ENCODE results near the gene WNT10A.

The WNT10A gene

DNA sequence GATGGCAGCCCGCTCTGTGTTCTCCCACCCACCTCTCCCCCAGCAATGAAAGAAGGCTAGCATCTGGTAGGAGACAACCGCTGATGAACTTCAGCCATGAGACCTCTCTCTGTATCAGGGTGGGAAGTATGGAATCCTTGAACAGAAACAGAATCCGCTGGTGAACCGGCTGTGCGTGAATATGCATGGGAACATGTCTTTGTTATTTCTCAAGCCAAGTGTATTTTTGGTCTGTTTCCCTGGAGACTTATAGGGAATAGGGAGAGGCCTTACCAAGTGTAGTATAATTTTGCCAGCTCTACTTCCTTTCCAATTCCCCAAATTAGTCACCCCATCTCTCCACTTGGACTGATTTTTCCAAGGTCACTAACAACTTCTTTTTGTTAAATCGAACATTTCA, 30.1 kb downstream of the WNT10A start:
- TF ChIP-seq POLR2AphosphoS5 (IDR thresholded peaks at IDR 0.05; ENCODE audit: low read depth, low read length) (no peak), TAF1 (IDR thresholded peaks at IDR 0.05; ENCODE audit: borderline replicate concordance, insufficient read depth, low read length) (no peak), FOXP2 (optimal IDR thresholded peaks at IDR 0.05; ENCODE audit: borderline replicate concordance, extremely low read depth, extremely low read length, insufficient read depth) (no peak), SIN3A (IDR thresholded peaks at IDR 0.05; ENCODE audit: borderline replicate concordance, insufficient read depth, low read length) (no peak)
- TF ChIP-seq, protein P1, sequence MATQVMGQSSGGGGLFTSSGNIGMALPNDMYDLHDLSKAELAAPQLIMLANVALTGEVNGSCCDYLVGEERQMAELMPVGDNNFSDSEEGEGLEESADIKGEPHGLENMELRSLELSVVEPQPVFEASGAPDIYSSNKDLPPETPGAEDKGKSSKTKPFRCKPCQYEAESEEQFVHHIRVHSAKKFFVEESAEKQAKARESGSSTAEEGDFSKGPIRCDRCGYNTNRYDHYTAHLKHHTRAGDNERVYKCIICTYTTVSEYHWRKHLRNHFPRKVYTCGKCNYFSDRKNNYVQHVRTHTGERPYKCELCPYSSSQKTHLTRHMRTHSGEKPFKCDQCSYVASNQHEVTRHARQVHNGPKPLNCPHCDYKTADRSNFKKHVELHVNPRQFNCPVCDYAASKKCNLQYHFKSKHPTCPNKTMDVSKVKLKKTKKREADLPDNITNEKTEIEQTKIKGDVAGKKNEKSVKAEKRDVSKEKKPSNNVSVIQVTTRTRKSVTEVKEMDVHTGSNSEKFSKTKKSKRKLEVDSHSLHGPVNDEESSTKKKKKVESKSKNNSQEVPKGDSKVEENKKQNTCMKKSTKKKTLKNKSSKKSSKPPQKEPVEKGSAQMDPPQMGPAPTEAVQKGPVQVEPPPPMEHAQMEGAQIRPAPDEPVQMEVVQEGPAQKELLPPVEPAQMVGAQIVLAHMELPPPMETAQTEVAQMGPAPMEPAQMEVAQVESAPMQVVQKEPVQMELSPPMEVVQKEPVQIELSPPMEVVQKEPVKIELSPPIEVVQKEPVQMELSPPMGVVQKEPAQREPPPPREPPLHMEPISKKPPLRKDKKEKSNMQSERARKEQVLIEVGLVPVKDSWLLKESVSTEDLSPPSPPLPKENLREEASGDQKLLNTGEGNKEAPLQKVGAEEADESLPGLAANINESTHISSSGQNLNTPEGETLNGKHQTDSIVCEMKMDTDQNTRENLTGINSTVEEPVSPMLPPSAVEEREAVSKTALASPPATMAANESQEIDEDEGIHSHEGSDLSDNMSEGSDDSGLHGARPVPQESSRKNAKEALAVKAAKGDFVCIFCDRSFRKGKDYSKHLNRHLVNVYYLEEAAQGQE (IDR thresholded peaks at IDR 0.05; ENCODE audit: insufficient read depth in 1 of 2, low read depth in 2 of 2, low read length in 2 of 2): no peak

GRCh38 chr2:218920504-218920903, 39.9 kb downstream of the WNT10A start:
- TF ChIP-seq, protein P1 (IDR thresholded peaks at IDR 0.05; ENCODE audit: insufficient read depth in 1 of 2, low read depth in 2 of 2, low read length in 2 of 2): no peak
- TF ChIP-seq SIN3A (IDR thresholded peaks at IDR 0.05; ENCODE audit: borderline replicate concordance, insufficient read depth, low read length) (no peak), POLR2AphosphoS5 (IDR thresholded peaks at IDR 0.05; ENCODE audit: low read depth, low read length) (no peak), TAF1 (IDR thresholded peaks at IDR 0.05; ENCODE audit: borderline replicate concordance, insufficient read depth, low read length) (no peak), FOXP2 (optimal IDR thresholded peaks at IDR 0.05; ENCODE audit: borderline replicate concordance, extremely low read depth, extremely low read length, insufficient read depth) (no peak)

DNA sequence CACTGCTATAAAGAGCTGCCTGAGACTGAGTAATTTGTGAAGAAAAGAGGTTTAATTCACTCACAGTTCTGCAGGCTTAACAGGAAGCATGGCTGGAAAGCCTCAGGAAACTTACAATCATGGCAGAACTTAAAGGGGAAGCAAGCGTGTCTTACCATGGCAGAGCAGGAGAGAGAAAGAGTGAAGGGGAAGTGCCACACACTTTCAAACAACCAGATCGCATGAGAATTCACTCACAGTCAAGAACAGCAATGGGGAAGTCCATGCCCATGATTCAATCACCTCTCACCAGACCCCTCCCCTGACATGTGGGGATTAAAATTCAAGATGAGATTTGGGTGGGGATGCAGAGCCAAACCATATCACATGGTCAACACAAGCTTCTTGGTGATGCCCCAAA, 44.1 kb downstream of the WNT10A start:
- TF ChIP-seq POLR2AphosphoS5 (IDR thresholded peaks at IDR 0.05; ENCODE audit: low read depth, low read length): no peak
- TF ChIP-seq TAF1 (IDR thresholded peaks at IDR 0.05; ENCODE audit: borderline replicate concordance, insufficient read depth, low read length): no peak
- no peak for TF ChIP-seq FOXP2 (optimal IDR thresholded peaks at IDR 0.05; ENCODE audit: borderline replicate concordance, extremely low read depth, extremely low read length, insufficient read depth)
- TF ChIP-seq, protein P1 (IDR thresholded peaks at IDR 0.05; ENCODE audit: insufficient read depth in 1 of 2, low read depth in 2 of 2, low read length in 2 of 2): no peak
- no peak for TF ChIP-seq SIN3A (IDR thresholded peaks at IDR 0.05; ENCODE audit: borderline replicate concordance, insufficient read depth, low read length)

GRCh38 chr2:218925434-218925833, 44.8 kb downstream of the WNT10A start:
- TF ChIP-seq SIN3A (IDR thresholded peaks at IDR 0.05; ENCODE audit: borderline replicate concordance, insufficient read depth, low read length) (no peak), POLR2AphosphoS5 (IDR thresholded peaks at IDR 0.05; ENCODE audit: low read depth, low read length) (no peak), FOXP2 (optimal IDR thresholded peaks at IDR 0.05; ENCODE audit: borderline replicate concordance, extremely low read depth, extremely low read length, insufficient read depth) (no peak), TAF1 (IDR thresholded peaks at IDR 0.05; ENCODE audit: borderline replicate concordance, insufficient read depth, low read length) (no peak)
- TF ChIP-seq, protein P1 (IDR thresholded peaks at IDR 0.05; ENCODE audit: insufficient read depth in 1 of 2, low read depth in 2 of 2, low read length in 2 of 2): no peak

DNA sequence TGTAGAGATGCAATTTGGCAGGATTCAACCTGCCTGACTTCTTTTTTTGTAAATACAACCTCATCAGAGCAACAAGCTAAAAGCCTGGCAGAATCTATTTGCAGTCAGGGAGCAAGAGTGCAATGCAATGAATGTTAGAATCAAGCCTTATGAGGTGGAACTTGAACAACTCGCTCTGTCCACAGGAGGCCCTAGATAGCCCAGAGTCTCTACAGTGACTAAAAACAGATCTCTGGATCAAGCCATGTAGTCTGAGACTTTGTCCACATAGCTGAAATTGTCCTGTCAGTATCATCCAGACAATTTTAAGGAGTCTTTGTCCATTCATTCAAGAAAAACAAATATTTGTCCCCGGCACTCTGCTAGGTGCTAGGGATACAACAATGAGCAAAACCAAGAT, 46.8 kb downstream of the WNT10A start:
- TF ChIP-seq FOXP2 (optimal IDR thresholded peaks at IDR 0.05; ENCODE audit: borderline replicate concordance, extremely low read depth, extremely low read length, insufficient read depth) (no peak), SIN3A (IDR thresholded peaks at IDR 0.05; ENCODE audit: borderline replicate concordance, insufficient read depth, low read length) (no peak), TAF1 (IDR thresholded peaks at IDR 0.05; ENCODE audit: borderline replicate concordance, insufficient read depth, low read length) (no peak), POLR2AphosphoS5 (IDR thresholded peaks at IDR 0.05; ENCODE audit: low read depth, low read length) (no peak)
- TF ChIP-seq, protein P1 (IDR thresholded peaks at IDR 0.05; ENCODE audit: insufficient read depth in 1 of 2, low read depth in 2 of 2, low read length in 2 of 2): no peak

Data from PFSK-1 (cell line).